Activated naive CD4-positive, alpha-beta T cell treated with anti-CD3 and anti-CD28 coated beads for 36 hours (primary cell): ENCODE data around the gene ADGRD1. TPM values are rescaled to one million over a fixed set of nuclear protein-coding genes. Genes with fewer than 3 reads are reported as not detected.

ENCODE experiments used
- CTCF ChIA-PET: fragments of 350-600 bp; sonication (Branson Sonifier 250); formaldehyde crosslinking; loops from one replicate; lab custom pipeline; 2021; ENCODE audit warnings: antibody characterized with exemption; lab: Charles Lee
- DNase-seq: peaks from one replicate; pipeline ENCODE4 v3.0.0-alpha.2; 2020
- H3K27ac Mint-ChIP-seq: one replicate; pipeline ENCODE4 v1.8.0; 2021; ENCODE audit warnings: mild to moderate bottlenecking, mixed read lengths
- H3K27me3 Mint-ChIP-seq: one replicate; pipeline ENCODE4 v1.8.0; 2021; ENCODE audit warnings: low read depth, mixed read lengths
- H3K36me3 Mint-ChIP-seq: one replicate; pipeline ENCODE4 v1.8.0; 2021; ENCODE audit warnings: low read depth, mixed read lengths
- H3K4me1 Mint-ChIP-seq: one replicate; pipeline ENCODE4 v1.8.0; 2021; ENCODE audit warnings: low read depth, mixed read lengths
- H3K4me3 Mint-ChIP-seq: one replicate; pipeline ENCODE4 v1.8.0; 2021; ENCODE audit warnings: mild to moderate bottlenecking, moderate library complexity, mixed read lengths
- H3K9me3 Mint-ChIP-seq: one replicate; pipeline ENCODE4 v1.8.0; 2021; ENCODE audit warnings: mixed read lengths
- intact Hi-C: fragments of 100-400 bp; cut with micrococcal nuclease; formaldehyde crosslinking; loops from one replicate; pipeline ENCODE4 v1.15.1; 2023
- total RNA-seq, 2 experiments: library from RNA; stranded (reverse); gene quantifications; one replicate each; pipeline ENCODE4 v1.2.3, GENCODE V29; 2021

Gene ADGRD1
- total RNA-seq, 2 experiments from 2014 or later = not detected

DNA sequence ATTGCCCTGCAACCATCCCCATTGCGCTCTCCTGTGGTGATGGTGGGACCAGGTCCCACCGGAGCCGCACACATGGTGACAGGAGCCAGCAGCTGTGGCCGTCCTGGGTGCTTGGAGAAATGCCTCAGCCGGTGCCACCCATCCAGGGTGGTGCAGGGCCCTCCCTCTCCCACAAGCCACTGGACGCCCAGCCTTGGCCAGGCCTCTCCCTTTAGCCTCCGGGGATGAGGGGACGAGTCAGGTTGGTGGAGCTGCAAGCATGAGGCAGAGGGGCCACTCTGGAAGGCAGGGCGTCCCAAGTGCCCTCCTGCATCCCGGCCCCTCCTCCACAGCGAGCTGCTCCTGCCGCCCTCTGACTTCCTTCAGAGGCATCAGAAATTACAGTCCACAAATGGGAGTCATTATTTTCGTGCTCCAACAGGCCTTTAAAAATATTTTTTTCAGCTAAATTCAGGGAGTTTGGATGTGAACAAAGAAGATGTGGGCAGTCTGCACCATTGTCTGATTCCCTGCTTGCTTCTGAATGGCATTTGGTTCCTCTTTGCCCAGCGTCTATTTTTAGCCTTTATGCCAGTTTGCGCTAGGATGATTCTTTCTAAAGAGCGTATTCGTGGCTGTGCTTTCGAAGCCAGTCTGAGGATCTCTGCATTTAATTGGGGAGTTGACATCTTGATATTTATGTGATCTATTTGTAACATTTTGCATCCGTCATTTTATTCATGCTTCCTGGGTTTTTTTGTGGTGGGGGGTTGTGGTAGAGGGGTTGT is 189.4 kb downstream of the ADGRD1 start:
- no peak for DNase-seq
- Mint-ChIP-seq H3K36me3 (no peaks in the 10 kb centered on the region), H3K4me1 (peaks cover 1% of the 10 kb centered on the region), H3K9me3 (no peaks in the 10 kb centered on the region), H3K27ac (no peak overlapping the region), H3K4me3 (no peak overlapping the region), H3K27me3 (no peaks in the 10 kb centered on the region)
- intact Hi-C loops = no loop called here
- CTCF ChIA-PET = interaction anchor here (1.5 kb wide), 1 partner anchor 38 kb away, joined by 3 read pairs; no protein-coding TSS in a partner anchor

DNA sequence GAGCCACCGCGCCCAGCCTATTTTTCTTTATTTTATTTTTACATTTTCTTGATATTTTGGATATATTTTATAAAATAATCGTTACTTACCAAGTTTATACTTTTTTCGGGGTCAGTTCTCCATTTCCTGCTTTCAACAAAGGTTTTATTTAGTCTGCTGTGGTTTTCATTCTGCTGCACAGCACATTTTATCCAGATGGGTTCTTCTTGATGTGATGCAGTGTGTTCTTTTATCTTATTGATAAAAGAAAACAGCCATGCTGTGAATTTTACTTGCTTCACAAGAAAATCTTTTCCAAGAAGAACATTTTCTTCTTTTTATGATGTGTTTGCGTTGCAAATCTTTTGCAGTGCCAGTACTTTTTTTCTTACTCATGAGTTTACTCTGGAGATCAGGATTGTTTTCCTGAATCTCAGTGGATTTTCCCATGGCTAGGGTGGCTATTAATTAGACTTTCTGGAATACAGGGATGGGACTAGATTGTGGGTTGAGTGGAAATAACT is 192.5 kb downstream of the ADGRD1 start:
- H3K27me3 Mint-ChIP-seq = peaks cover 11% of the 10 kb centered on the region

GRCh38 chr12:131147293-131147692 is 193.6 kb downstream of the ADGRD1 start:
- peaks cover 1% of the 10 kb centered on the region for H3K4me1 Mint-ChIP-seq
- H3K27me3 Mint-ChIP-seq = peaks cover 11% of the 10 kb centered on the region
- DNase-seq = no peak
- H3K4me3 Mint-ChIP-seq = no peak overlapping the region
- intact Hi-C loops = no loop called here
- CTCF ChIA-PET = no interaction called here
- no peak overlapping the region for H3K27ac Mint-ChIP-seq
- H3K9me3 Mint-ChIP-seq = peaks cover 7% of the 10 kb centered on the region
- no peaks in the 10 kb centered on the region for H3K36me3 Mint-ChIP-seq

More for the DNA sequence above, 192.5 kb downstream of the ADGRD1 start:
- Mint-ChIP-seq H3K4me1 (peaks cover 1% of the 10 kb centered on the region), H3K27ac (no peak overlapping the region), H3K9me3 (peaks cover 6% of the 10 kb centered on the region), H3K4me3 (no peak overlapping the region), H3K36me3 (no peaks in the 10 kb centered on the region)
- CTCF ChIA-PET = no interaction called here
- intact Hi-C loops = no loop called here
- DNase-seq = no peak

GRCh38 chr12:131147894-131148293 is 194.2 kb downstream of the ADGRD1 start:
- intact Hi-C loops = no loop called here
- H3K9me3 Mint-ChIP-seq = peaks cover 7% of the 10 kb centered on the region
- H3K36me3 Mint-ChIP-seq = no peaks in the 10 kb centered on the region
- no peak overlapping the region for H3K4me3 Mint-ChIP-seq
- peaks cover 11% of the 10 kb centered on the region for H3K27me3 Mint-ChIP-seq
- no peaks in the 10 kb centered on the region for H3K4me1 Mint-ChIP-seq
- DNase-seq = no peak
- H3K27ac Mint-ChIP-seq = no peak overlapping the region
- CTCF ChIA-PET = no interaction called here

GRCh38 chr12:131151558-131152345 is 198.0 kb downstream of the ADGRD1 start:
- CTCF ChIA-PET = no interaction called here
- intact Hi-C loops = no loop called here
- no peak overlapping the region for H3K4me3 Mint-ChIP-seq
- H3K4me1 Mint-ChIP-seq = no peaks in the 10 kb centered on the region
- no peaks in the 10 kb centered on the region for H3K36me3 Mint-ChIP-seq
- H3K9me3 Mint-ChIP-seq = peaks cover 7% of the 10 kb centered on the region
- H3K27ac Mint-ChIP-seq = no peak overlapping the region
- H3K27me3 Mint-ChIP-seq = peaks cover 26% of the 10 kb centered on the region
- no peak for DNase-seq

DNA sequence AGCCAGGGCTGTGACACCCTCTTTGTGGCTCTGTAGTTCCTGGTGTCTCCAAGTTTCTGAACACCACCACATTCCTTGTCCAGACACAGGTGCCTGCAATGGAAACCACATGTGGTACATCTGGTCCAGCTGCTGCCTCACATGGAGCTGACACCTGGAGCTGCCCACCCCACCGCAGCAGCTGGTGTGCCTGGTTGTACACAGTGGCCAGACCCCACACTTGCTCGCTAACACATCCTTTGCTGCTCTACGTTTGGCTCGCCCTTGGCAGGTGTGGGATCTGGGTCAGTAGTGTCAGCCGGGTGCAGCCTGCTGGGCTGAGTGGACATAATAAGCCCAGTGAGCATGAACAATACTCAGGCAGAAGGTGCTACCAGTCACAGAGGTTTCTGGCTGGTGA is 198.9 kb downstream of the ADGRD1 start:
- CTCF ChIA-PET = no interaction called here
- no peaks in the 10 kb centered on the region for H3K4me1 Mint-ChIP-seq
- no peak for DNase-seq
- peaks cover 7% of the 10 kb centered on the region for H3K9me3 Mint-ChIP-seq
- intact Hi-C loops = no loop called here
- no peak overlapping the region for H3K27ac Mint-ChIP-seq
- H3K4me3 Mint-ChIP-seq = no peak overlapping the region
- H3K27me3 Mint-ChIP-seq = peaks cover 26% of the 10 kb centered on the region
- H3K36me3 Mint-ChIP-seq = no peaks in the 10 kb centered on the region

DNA sequence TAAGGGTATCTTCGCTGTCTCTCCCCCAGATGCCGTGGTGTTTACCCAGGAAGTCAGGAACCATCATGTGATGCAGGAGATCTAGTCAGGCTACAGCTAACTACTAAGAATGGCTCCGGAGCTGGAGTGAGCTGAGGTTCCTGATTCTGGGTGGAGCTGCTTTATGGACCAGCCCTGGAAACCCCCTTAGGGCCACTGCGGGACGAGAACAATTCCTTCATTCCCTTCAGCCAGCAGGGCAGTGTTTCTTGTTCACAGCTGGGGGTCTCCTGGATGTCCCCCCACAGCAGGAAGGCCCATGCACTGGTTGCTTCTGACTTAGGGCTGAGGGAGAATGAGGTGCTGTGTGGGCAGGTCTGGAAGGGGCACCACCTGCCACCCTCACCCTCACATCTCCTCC is 199.3 kb downstream of the ADGRD1 start:
- intact Hi-C loops = no loop called here
- Mint-ChIP-seq H3K27ac (no peak overlapping the region), H3K4me1 (no peaks in the 10 kb centered on the region), H3K36me3 (no peaks in the 10 kb centered on the region), H3K4me3 (no peak overlapping the region), H3K9me3 (peaks cover 7% of the 10 kb centered on the region), H3K27me3 (peaks cover 26% of the 10 kb centered on the region)
- CTCF ChIA-PET = no interaction called here
- no peak for DNase-seq

GRCh38 chr12:131153956-131154355 is 200.2 kb downstream of the ADGRD1 start:
- no peaks in the 10 kb centered on the region for H3K36me3 Mint-ChIP-seq
- DNase-seq = no peak
- no peak overlapping the region for H3K27ac Mint-ChIP-seq
- intact Hi-C loops = no loop called here
- no peaks in the 10 kb centered on the region for H3K4me1 Mint-ChIP-seq
- H3K9me3 Mint-ChIP-seq = peaks cover 7% of the 10 kb centered on the region
- H3K27me3 Mint-ChIP-seq = peaks cover 23% of the 10 kb centered on the region
- CTCF ChIA-PET = interaction anchor here (1.2 kb wide), 1 partner anchor 50 kb away, joined by 3 read pairs; no protein-coding TSS in a partner anchor
- H3K4me3 Mint-ChIP-seq = no peak overlapping the region

GRCh38 chr12:131155131-131155530 is 201.4 kb downstream of the ADGRD1 start:
- no peaks in the 10 kb centered on the region for H3K36me3 Mint-ChIP-seq
- no peaks in the 10 kb centered on the region for H3K4me1 Mint-ChIP-seq
- CTCF ChIA-PET = no interaction called here
- peaks cover 23% of the 10 kb centered on the region for H3K27me3 Mint-ChIP-seq
- no peak overlapping the region for H3K4me3 Mint-ChIP-seq
- H3K9me3 Mint-ChIP-seq = peaks cover 7% of the 10 kb centered on the region
- no peak overlapping the region for H3K27ac Mint-ChIP-seq
- DNase-seq = no peak
- intact Hi-C loops = no loop called here

DNA sequence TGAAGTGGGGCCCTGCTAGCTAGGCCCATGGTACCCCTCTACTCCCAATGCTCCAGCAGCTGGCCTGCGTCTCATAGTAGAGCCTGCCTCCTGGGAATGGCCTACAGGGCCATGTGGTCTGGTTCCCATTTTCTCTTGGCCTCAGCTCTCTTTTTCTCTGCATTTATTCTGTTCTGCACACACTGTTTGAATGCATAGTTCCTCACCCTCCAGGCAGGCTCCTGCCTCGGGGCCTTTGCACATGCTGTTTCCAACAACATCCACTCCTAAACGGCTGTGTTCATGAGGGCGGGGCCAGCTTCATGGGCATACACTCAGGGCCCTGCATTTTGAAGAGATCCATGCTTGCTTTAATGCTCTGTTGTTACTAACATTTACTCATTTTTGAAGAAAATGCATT is 204.0 kb downstream of the ADGRD1 start:
- CTCF ChIA-PET = no interaction called here
- intact Hi-C loops = no loop called here
- Mint-ChIP-seq H3K27me3 (peaks cover 15% of the 10 kb centered on the region), H3K36me3 (no peaks in the 10 kb centered on the region), H3K4me1 (no peaks in the 10 kb centered on the region), H3K4me3 (no peak overlapping the region), H3K27ac (no peak overlapping the region), H3K9me3 (no peaks in the 10 kb centered on the region)
- DNase-seq = no peak

- DNase-seq = no peak
- H3K36me3 Mint-ChIP-seq = no peaks in the 10 kb centered on the region
- intact Hi-C loops = no loop called here
- peaks cover 5% of the 10 kb centered on the region for H3K27me3 Mint-ChIP-seq
- H3K4me1 Mint-ChIP-seq = no peaks in the 10 kb centered on the region
- no peaks in the 10 kb centered on the region for H3K9me3 Mint-ChIP-seq
- no peak overlapping the region for H3K27ac Mint-ChIP-seq
- H3K4me3 Mint-ChIP-seq = no peak overlapping the region
- CTCF ChIA-PET = interaction anchor here (1.3 kb wide), 1 partner anchor 54 kb away, joined by 3 read pairs; no protein-coding TSS in a partner anchor
Measured at GRCh38 chr12:131159660-131160059, 206.0 kb downstream of the ADGRD1 start.

GRCh38 chr12:131162113-131162512 is 208.4 kb downstream of the ADGRD1 start:
- Mint-ChIP-seq H3K4me1 (no peaks in the 10 kb centered on the region), H3K4me3 (no peak overlapping the region), H3K36me3 (no peaks in the 10 kb centered on the region), H3K27ac (no peak overlapping the region), H3K27me3 (no peaks in the 10 kb centered on the region), H3K9me3 (no peaks in the 10 kb centered on the region)
- no peak for DNase-seq
- CTCF ChIA-PET = no interaction called here
- intact Hi-C loops = no loop called here
